ENCODE measurements around the gene WAC.
"Not testable (repeated sequence)": the region's sequence is repeated elsewhere in the genome, so short reads cannot be mapped to it uniquely, and the experiment has no call there.

Gene WAC

GRCh38 chr10:28595613-28596012 is 62.7 kb downstream of the WAC start:
- Histone ChIP-seq H3K36me3 (ENCODE audit: control insufficient read depth, insufficient read depth, low read length) (no peaks in the 10 kb centered on the region), H3K79me2 (peaks cover 57% of the 10 kb centered on the region), H3K9ac (no peak overlapping the region), H3K27me3 (ENCODE audit: control insufficient read depth, insufficient read depth, low read length) (no peaks in the 10 kb centered on the region), H3K4me3 (ENCODE audit: low read depth, low read length) (no peak overlapping the region), H3K9me3 (ENCODE audit: control insufficient read depth, low read length) (no peaks in the 10 kb centered on the region), H3K27ac (no peak overlapping the region), H2AFZ (no peak overlapping the region), H3K4me2 (ENCODE audit: low read length) (no peak overlapping the region), H3K4me1 (peaks cover 17% of the 10 kb centered on the region)
- TF ChIP-seq CTCF (IDR thresholded peaks at IDR 0.05), result no peak

- Histone ChIP-seq H3K4me2 (ENCODE audit: low read length) (no peak overlapping the region), H2AFZ (no peak overlapping the region), H3K27me3 (ENCODE audit: control insufficient read depth, insufficient read depth, low read length) (no peaks in the 10 kb centered on the region), H3K9me3 (ENCODE audit: control insufficient read depth, low read length) (no peaks in the 10 kb centered on the region), H3K27ac (no peak overlapping the region), H3K79me2 (peaks cover 39% of the 10 kb centered on the region), H3K4me1 (peaks cover 20% of the 10 kb centered on the region), H3K36me3 (ENCODE audit: control insufficient read depth, insufficient read depth, low read length) (no peaks in the 10 kb centered on the region), H3K4me3 (ENCODE audit: low read depth, low read length) (no peak overlapping the region), H3K9ac (no peak overlapping the region)
- TF ChIP-seq CTCF (IDR thresholded peaks at IDR 0.05), result no peak
Observed at GRCh38 chr10:28600056-28600455, 67.1 kb downstream of the WAC start.

DNA sequence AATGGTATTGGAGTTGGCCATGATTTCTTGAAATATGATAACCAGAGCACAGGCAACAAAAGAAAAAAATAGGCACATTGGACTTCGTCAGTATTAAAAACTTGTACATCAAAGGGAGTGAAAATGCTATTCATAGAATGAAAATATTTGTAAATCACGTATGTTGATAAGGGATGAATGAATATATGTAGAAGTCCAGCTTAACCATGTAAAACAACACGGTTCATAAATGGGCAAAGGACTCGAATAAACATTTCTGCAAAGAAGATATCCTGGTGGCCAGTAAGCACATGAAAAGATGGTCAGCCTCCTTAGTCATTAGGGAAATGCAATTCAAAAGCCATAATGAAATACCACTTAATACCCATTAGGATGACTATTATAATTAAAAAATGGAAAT is 68.1 kb downstream of the WAC start:
- Histone ChIP-seq H3K27me3 (ENCODE audit: control insufficient read depth, insufficient read depth, low read length) (no peaks in the 10 kb centered on the region), H3K27ac (no peak overlapping the region), H3K79me2 (peaks cover 38% of the 10 kb centered on the region), H3K36me3 (ENCODE audit: control insufficient read depth, insufficient read depth, low read length) (no peaks in the 10 kb centered on the region), H3K4me2 (ENCODE audit: low read length) (no peak overlapping the region), H2AFZ (no peak overlapping the region), H3K4me1 (peaks cover 16% of the 10 kb centered on the region), H3K4me3 (ENCODE audit: low read depth, low read length) (no peak overlapping the region), H3K9ac (no peak overlapping the region), H3K9me3 (ENCODE audit: control insufficient read depth, low read length) (no peaks in the 10 kb centered on the region)
- TF ChIP-seq CTCF (IDR thresholded peaks at IDR 0.05), result no peak

DNA sequence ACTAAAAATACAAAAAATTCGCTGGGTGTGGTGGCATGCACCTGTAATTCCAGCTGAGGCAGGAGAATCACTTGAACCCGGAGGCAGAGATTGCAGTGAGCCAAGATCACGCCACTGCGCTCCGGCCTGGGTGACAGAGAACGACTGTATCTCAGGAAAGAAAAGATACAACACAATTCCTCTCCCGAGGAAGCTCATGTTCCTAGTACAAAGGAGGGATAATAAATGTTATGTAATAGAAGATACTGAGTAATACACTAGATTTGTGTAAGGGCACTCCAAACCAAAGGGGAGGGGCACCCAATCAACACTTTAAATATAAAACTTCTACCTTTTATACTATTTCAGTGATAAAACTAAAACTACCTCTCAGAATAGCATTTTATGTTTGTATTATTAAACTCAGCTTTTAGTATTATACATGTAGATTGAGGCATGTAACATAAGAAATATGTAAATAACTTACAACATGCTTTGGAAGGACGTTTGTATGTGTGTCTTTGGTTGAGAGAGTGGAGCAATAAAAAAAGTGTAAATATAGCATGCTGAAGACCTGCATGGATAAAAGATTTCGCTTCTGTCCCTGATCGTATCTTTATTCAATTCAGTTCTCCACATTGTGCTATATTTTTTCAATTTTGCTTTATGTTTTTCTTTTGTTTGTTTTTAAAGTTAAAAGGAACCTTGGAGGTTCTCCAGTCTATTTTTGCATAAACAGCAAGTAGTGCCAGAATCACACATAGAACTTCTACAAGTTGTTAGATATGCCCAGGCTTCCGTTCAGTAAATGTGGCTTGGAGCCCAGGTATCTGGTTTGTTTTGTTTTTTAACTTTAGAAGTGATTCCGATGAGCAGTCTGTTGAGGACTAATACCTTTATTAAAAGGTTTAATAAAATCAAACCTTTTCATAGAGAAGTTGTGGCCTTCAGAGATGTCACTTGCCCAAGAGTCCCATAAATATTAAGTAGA is 71.9 kb downstream of the WAC start:
- H3K79me2 ChIP-seq, result peaks cover 14% of the 10 kb centered on the region
- no peaks in the 10 kb centered on the region for H3K9me3 ChIP-seq (ENCODE audit: control insufficient read depth, low read length)
- no peaks in the 10 kb centered on the region for H3K36me3 ChIP-seq (ENCODE audit: control insufficient read depth, insufficient read depth, low read length)
- H3K27ac ChIP-seq, result no peak overlapping the region
- TF ChIP-seq CTCF (IDR thresholded peaks at IDR 0.05), result no peak
- H3K9ac ChIP-seq, result no peak overlapping the region
- no peak overlapping the region for H3K4me2 ChIP-seq (ENCODE audit: low read length)
- H3K27me3 ChIP-seq (ENCODE audit: control insufficient read depth, insufficient read depth, low read length), result no peaks in the 10 kb centered on the region
- peaks cover 7% of the 10 kb centered on the region for H3K4me1 ChIP-seq
- H2AFZ ChIP-seq, result no peak overlapping the region
- H3K4me3 ChIP-seq (ENCODE audit: low read depth, low read length), result no peak overlapping the region

GRCh38 chr10:28606568-28606967 is 73.7 kb downstream of the WAC start:
- no peak for TF ChIP-seq CTCF (IDR thresholded peaks at IDR 0.05)
- no peak overlapping the region for H3K27ac ChIP-seq
- no peaks in the 10 kb centered on the region for H3K36me3 ChIP-seq (ENCODE audit: control insufficient read depth, insufficient read depth, low read length)
- no peaks in the 10 kb centered on the region for H3K9me3 ChIP-seq (ENCODE audit: control insufficient read depth, low read length)
- no peak overlapping the region for H3K4me2 ChIP-seq (ENCODE audit: low read length)
- H2AFZ ChIP-seq, result no peak overlapping the region
- H3K27me3 ChIP-seq (ENCODE audit: control insufficient read depth, insufficient read depth, low read length), result no peaks in the 10 kb centered on the region
- H3K79me2 ChIP-seq, result peaks cover 8% of the 10 kb centered on the region
- H3K4me1 ChIP-seq, result peaks cover 6% of the 10 kb centered on the region
- no peak overlapping the region for H3K4me3 ChIP-seq (ENCODE audit: low read depth, low read length)
- H3K9ac ChIP-seq, result no peak overlapping the region

DNA sequence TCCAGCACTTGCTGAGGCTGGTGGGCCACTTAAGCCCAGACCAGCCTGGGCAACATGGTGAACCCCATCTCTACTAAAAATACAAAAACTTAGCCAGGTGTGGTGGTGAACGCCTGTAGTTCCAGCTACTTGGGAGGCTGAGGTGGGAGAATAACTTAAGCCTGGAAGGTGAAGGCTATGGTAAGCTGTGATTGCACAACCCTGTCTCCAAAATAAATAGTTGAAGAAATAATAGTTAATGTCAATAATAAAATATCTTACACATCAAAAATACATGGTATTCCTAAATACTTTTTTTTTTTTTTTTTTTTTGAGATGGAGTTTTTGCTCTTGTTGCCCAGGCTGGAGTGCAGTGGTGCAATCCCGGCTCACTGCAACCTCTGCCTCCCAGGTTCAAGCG is 76.7 kb downstream of the WAC start:
- not testable (repeated sequence) for H3K36me3 ChIP-seq (ENCODE audit: control insufficient read depth, insufficient read depth, low read length); H3K9me3 ChIP-seq (ENCODE audit: control insufficient read depth, low read length)

More for the DNA sequence above, 76.7 kb downstream of the WAC start:
- not testable (repeated sequence) for H3K4me3 ChIP-seq (ENCODE audit: low read depth, low read length); H3K27ac ChIP-seq; H2AFZ ChIP-seq; H3K79me2 ChIP-seq; H3K4me2 ChIP-seq (ENCODE audit: low read length); H3K4me1 ChIP-seq; H3K9ac ChIP-seq; H3K27me3 ChIP-seq (ENCODE audit: control insufficient read depth, insufficient read depth, low read length)

All from parathyroid adenoma (tissue), 2 donors.